ENCODE data around the gene SDCCAG8. TPM values are rescaled to one million over a fixed set of nuclear protein-coding genes. Genes with fewer than 3 reads are reported as not detected.

The SDCCAG8 gene
- polyA plus RNA-seq, 3 donors = 33.2 to 34.4 (median 33.4) TPM

DNA sequence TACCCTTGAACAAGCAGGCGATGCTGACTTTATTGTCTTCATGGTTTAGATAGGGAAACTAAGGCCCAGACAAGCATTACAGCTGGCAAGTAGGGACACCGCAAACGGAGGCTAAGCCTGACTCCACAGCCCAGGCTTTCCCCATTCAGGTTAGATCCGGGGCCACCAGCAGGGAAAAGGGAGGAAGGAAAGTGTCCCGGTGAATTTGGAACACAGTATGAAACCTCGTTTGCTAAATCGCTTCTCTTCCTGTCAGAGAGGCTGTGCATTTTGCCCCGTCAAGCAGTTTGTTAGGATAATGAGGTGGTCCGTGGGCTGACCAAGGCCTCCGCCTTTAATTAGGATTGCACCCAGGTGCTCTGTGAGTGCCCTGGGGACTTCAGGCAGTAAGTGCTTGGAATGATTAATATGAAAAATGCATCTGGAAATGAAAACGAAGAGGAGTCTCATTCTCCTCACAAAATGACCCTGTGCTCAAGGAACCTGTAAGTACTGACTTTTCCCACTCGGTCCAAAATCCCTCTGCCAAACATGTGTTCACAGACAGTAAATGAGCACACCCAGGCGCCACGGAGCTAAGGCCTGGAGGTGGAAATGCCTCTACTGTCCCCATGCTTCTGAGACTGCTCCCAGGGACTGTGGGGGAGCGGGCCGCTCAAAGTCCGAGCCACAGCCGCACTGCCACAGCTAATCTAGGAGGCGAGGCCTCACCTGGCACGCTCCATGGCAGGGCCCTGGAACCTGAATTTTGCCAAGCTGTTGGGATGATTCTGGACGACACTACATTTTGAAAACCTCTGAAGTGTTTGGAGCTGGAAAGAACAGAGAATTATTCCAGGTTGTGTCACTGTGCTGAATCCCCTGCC, 234.1 kb downstream of the SDCCAG8 start:
- H3K4me1 Mint-ChIP-seq = peaks cover 12% of the 10 kb centered on the region
- intact Hi-C loops (cut with micrococcal nuclease) = loop anchor here in 1 of 2 donors (10.0 kb wide), 1 partner anchor 135 kb away; no protein-coding TSS in a partner anchor
- peak overlapping the region in 2 of 7 donors; percentile 40 to 64 for H3K27ac Mint-ChIP-seq
- no peaks in the 10 kb centered on the region for H4K20me1 ChIP-seq (ENCODE audit: insufficient read depth, low read length)
- H3K36me3 ChIP-seq (replicated peaks in 1 of 2; ENCODE audit: control insufficient read depth in 1 of 2, insufficient read depth in 2 of 2, low read length in 2 of 2) = peaks cover 12 to 20% of the 10 kb centered on the region in 2 donors
- no peak overlapping the region for H3K4me3 ChIP-seq (replicated peaks in 1 of 3; ENCODE audit: low read depth in 2 of 3, low read length in 3 of 3)
- H3K4me1 ChIP-seq (ENCODE audit: control insufficient read depth in 1 of 2, insufficient read depth in 2 of 2, low read length in 2 of 2) = peaks cover 7 to 13% of the 10 kb centered on the region in 2 donors
- H3K9ac ChIP-seq (ENCODE audit: insufficient read depth, low read length, poor library complexity, severe bottlenecking) = no peak overlapping the region
- no peak overlapping the region for H2AFZ ChIP-seq (ENCODE audit: insufficient read depth, low read depth, low read length, poor library complexity, severe bottlenecking)
- no peaks in the 10 kb centered on the region for H3K27me3 ChIP-seq (ENCODE audit: control insufficient read depth in 2 of 2, insufficient read depth in 2 of 2, low read length in 2 of 2)
- no peak overlapping the region for H3K27ac ChIP-seq (ENCODE audit: low read depth in 1 of 2, low read length in 2 of 2)
- no peak overlapping the region for H3K4me2 ChIP-seq (replicated peaks; ENCODE audit: extremely low read depth, low read length, poor library complexity, severe bottlenecking)
- DNase-seq = no peak
- H3K4me3 Mint-ChIP-seq = no peak overlapping the region
- TF ChIP-seq, protein P1, sequence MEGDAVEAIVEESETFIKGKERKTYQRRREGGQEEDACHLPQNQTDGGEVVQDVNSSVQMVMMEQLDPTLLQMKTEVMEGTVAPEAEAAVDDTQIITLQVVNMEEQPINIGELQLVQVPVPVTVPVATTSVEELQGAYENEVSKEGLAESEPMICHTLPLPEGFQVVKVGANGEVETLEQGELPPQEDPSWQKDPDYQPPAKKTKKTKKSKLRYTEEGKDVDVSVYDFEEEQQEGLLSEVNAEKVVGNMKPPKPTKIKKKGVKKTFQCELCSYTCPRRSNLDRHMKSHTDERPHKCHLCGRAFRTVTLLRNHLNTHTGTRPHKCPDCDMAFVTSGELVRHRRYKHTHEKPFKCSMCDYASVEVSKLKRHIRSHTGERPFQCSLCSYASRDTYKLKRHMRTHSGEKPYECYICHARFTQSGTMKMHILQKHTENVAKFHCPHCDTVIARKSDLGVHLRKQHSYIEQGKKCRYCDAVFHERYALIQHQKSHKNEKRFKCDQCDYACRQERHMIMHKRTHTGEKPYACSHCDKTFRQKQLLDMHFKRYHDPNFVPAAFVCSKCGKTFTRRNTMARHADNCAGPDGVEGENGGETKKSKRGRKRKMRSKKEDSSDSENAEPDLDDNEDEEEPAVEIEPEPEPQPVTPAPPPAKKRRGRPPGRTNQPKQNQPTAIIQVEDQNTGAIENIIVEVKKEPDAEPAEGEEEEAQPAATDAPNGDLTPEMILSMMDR (IDR thresholded peaks at IDR 0.05) = no peak
- peaks cover 0 to 6% (median 0%) of the 10 kb centered on the region in 7 donors for H3K9me3 Mint-ChIP-seq
- no peaks in the 10 kb centered on the region for H3K27me3 Mint-ChIP-seq (ENCODE audit: low read depth in 3 of 3)
- no peaks in the 10 kb centered on the region for H3K79me2 ChIP-seq (ENCODE audit: insufficient read depth, low read length)
- H3K36me3 Mint-ChIP-seq = peaks cover 19 to 42% of the 10 kb centered on the region in 2 donors
- no peaks in the 10 kb centered on the region for H3K9me3 ChIP-seq (replicated peaks in 1 of 2; ENCODE audit: control insufficient read depth in 1 of 2, insufficient read depth in 1 of 2, low read length in 2 of 2)
- over 99% methylated on average over 15 of the region's 21 CpGs for WGBS (ENCODE audit: insufficient coverage)

DNA sequence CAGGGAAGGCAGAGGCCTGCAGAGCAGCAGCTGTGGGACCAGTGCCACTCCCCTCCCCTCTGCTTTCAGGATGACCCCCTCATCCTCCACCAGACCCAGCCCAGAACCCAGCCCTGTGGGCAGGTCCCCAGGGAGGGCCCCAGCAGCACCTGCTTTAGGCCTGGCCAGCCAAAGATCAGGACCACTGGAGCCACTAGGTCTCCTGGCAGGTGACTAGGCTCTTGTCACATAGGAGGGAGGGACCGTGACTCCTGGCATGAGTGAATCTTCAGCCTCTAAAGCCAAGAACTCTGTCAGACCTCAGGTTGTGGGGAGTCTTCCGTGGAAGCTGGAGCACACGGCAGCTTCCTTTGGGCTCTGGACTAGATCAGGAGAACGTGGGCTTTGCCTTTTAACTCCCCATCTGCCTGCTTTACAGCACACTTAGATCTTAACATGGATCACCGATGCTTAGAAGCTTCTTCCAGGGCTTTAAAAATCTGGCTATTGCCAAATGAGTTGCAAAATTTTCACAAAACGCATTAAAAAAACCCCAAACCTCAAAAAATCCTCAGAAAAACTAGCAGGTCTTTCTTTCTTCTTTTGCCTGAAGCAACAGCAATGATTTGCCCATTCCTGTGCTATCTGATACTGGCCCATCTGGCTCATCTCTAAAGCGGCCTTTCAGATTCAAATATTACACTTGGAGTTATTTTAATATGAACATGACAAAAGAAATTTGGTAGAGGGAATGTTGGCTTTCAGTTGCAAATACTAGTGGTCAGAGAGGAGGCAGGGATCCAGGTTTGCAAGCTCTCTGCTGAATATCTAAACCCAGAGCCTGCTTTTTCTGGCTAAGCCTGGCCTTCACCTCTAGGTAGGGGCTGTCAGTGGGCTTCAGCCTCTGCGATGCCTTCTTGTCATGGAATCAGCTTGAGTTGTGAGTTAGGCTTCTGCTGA, 235.2 kb downstream of the SDCCAG8 start:
- H3K4me3 ChIP-seq (replicated peaks in 1 of 3; ENCODE audit: low read depth in 2 of 3, low read length in 3 of 3) = no peak overlapping the region
- WGBS (ENCODE audit: insufficient coverage) = 56% methylated on average over 5 of the region's 8 CpGs
- no peak overlapping the region for H2AFZ ChIP-seq (ENCODE audit: insufficient read depth, low read depth, low read length, poor library complexity, severe bottlenecking)
- peaks cover 12 to 20% of the 10 kb centered on the region in 2 donors for H3K36me3 ChIP-seq (replicated peaks in 1 of 2; ENCODE audit: control insufficient read depth in 1 of 2, insufficient read depth in 2 of 2, low read length in 2 of 2)
- H3K27ac ChIP-seq (ENCODE audit: low read depth in 1 of 2, low read length in 2 of 2) = no peak overlapping the region
- peak overlapping the region in 2 of 7 donors; percentile 10 to 35 for H3K27ac Mint-ChIP-seq
- H3K9me3 Mint-ChIP-seq = peaks cover 0 to 6% (median 0%) of the 10 kb centered on the region in 7 donors
- no peak overlapping the region for H3K9ac ChIP-seq (ENCODE audit: insufficient read depth, low read length, poor library complexity, severe bottlenecking)
- intact Hi-C loops (cut with micrococcal nuclease) = loop anchor here in 1 of 2 donors (10.0 kb wide), 1 partner anchor 136 kb away; no protein-coding TSS in a partner anchor
- H3K4me2 ChIP-seq (replicated peaks; ENCODE audit: extremely low read depth, low read length, poor library complexity, severe bottlenecking) = no peak overlapping the region
- H4K20me1 ChIP-seq (ENCODE audit: insufficient read depth, low read length) = no peaks in the 10 kb centered on the region
- no peak overlapping the region for H3K4me3 Mint-ChIP-seq
- DNase-seq = no peak
- peaks cover 18 to 24% of the 10 kb centered on the region in 2 donors for H3K4me1 ChIP-seq (ENCODE audit: control insufficient read depth in 1 of 2, insufficient read depth in 2 of 2, low read length in 2 of 2)
- H3K27me3 ChIP-seq (ENCODE audit: control insufficient read depth in 2 of 2, insufficient read depth in 2 of 2, low read length in 2 of 2) = no peaks in the 10 kb centered on the region
- TF ChIP-seq, protein P1 (IDR thresholded peaks at IDR 0.05) = no peak
- no peaks in the 10 kb centered on the region for H3K9me3 ChIP-seq (replicated peaks in 1 of 2; ENCODE audit: control insufficient read depth in 1 of 2, insufficient read depth in 1 of 2, low read length in 2 of 2)
- H3K36me3 Mint-ChIP-seq = peaks cover 19 to 42% of the 10 kb centered on the region in 2 donors
- no peaks in the 10 kb centered on the region for H3K27me3 Mint-ChIP-seq (ENCODE audit: low read depth in 3 of 3)
- H3K4me1 Mint-ChIP-seq = peaks cover 21% of the 10 kb centered on the region
- H3K79me2 ChIP-seq (ENCODE audit: insufficient read depth, low read length) = no peaks in the 10 kb centered on the region

Measured in CD14-positive monocyte (primary cell).